Mesendoderm (in vitro differentiated cells): ENCODE results near the gene C5orf15.

Source experiments
- DNase-seq: peaks from one replicate; pipeline ENCODE4 v3.0.0; 2013
- H2AK5ac ChIP-seq: 2 replicates; pipeline ENCODE4 v1.6.1; 2013; ENCODE audit warnings: low read length, inconsistent platforms
- H2BK120ac ChIP-seq: 2 replicates; pipeline ENCODE4 v1.6.1; 2013; ENCODE audit warnings: low read depth, mild to moderate bottlenecking, low read length, moderate library complexity, mixed read lengths
- H2BK15ac ChIP-seq: replicated peaks from 2 replicates; pipeline ENCODE4 v1.6.1; 2013; ENCODE audit warnings: low read depth, mild to moderate bottlenecking, moderate library complexity
- H2BK5ac ChIP-seq: 2 replicates; pipeline ENCODE4 v1.6.1; 2013; ENCODE audit warnings: low read length, inconsistent platforms
- H3K18ac ChIP-seq: 2 replicates; pipeline ENCODE4 v1.6.1; 2013; ENCODE audit warnings: mild to moderate bottlenecking, low read length, mixed read lengths
- H3K23ac ChIP-seq: one replicate; pipeline ENCODE4 v1.6.1; 2013; ENCODE audit warnings: low read length
- H3K27ac ChIP-seq: 2 replicates; pipeline ENCODE4 v1.5.1; 2013; ENCODE audit warnings: low read depth, mild to moderate bottlenecking, inconsistent platforms, low read length, moderate library complexity
- H3K27me3 ChIP-seq: 2 replicates; pipeline ENCODE4 v1.6.1; 2013; ENCODE audit warnings: low read length, control low read depth, mild to moderate bottlenecking, inconsistent platforms; ENCODE audit not compliant: insufficient read depth, poor library complexity
- H3K36me3 ChIP-seq: 2 replicates; pipeline ENCODE4 v1.6.1; 2013; ENCODE audit warnings: low read length, inconsistent platforms; ENCODE audit not compliant: control insufficient read depth, insufficient read depth
- H3K4ac ChIP-seq: one replicate; pipeline ENCODE4 v1.6.1; 2013; ENCODE audit warnings: low read depth, mild to moderate bottlenecking, low read length, moderate library complexity
- H3K4me1 ChIP-seq: 2 replicates; pipeline ENCODE4 v1.6.1; 2013; ENCODE audit warnings: low read depth, low read length, inconsistent platforms; ENCODE audit not compliant: control insufficient read depth
- H3K4me2 ChIP-seq: 2 replicates; pipeline ENCODE4 v1.6.1; 2013; ENCODE audit warnings: low read length
- H3K4me3 ChIP-seq: 2 replicates; pipeline ENCODE4 v1.5.1; 2013; ENCODE audit warnings: mild to moderate bottlenecking, low read length
- H3K56ac ChIP-seq: one replicate; pipeline ENCODE4 v1.6.1; 2013; ENCODE audit warnings: low read length
- H3K79me1 ChIP-seq: 2 replicates; pipeline ENCODE4 v1.6.1; 2013; ENCODE audit warnings: low read length, inconsistent platforms
- H3K79me2 ChIP-seq: 2 replicates; pipeline ENCODE4 v1.6.1; 2013; ENCODE audit warnings: mild to moderate bottlenecking, low read length; ENCODE audit not compliant: control insufficient read depth, insufficient read depth
- H3K9ac ChIP-seq: 2 replicates; pipeline ENCODE4 v1.6.1; 2013; ENCODE audit warnings: low read length, inconsistent platforms
- H4K5ac ChIP-seq: one replicate; pipeline ENCODE4 v1.6.1; 2013; ENCODE audit warnings: low read length
- H4K8ac ChIP-seq: one replicate; pipeline ENCODE4 v1.6.1; 2013; ENCODE audit warnings: low read depth, mild to moderate bottlenecking, control low read depth, low read length, moderate library complexity
- WGBS: extraction: QIAGEN DNeasy Blood & Tissue Kit; methylation state at CpG from one replicate; pipeline ENCODE4 v1.1.7; 2013; ENCODE audit warnings: low lambda C conversion rate, missing lambda C conversion rate; ENCODE audit not compliant: insufficient coverage; ENCODE audit errors: extremely low coverage; 5-methylcytosine and 5-hydroxymethylcytosine counted together

Gene C5orf15

GRCh38 chr5:133943475-133943817 lies 25.0 kb downstream of the C5orf15 start:
- Histone ChIP-seq H3K36me3 (no peaks in the 10 kb centered on the region), H3K4me1 (peaks cover 4% of the 10 kb centered on the region), H2BK5ac (no peak overlapping the region), H3K18ac (no peak overlapping the region), H3K56ac (no peak overlapping the region), H3K4me3 (no peak overlapping the region), H3K4ac (no peak overlapping the region), H3K27me3 (no peaks in the 10 kb centered on the region), H2BK120ac (no peak overlapping the region), H4K8ac (no peak overlapping the region), H3K79me2 (no peaks in the 10 kb centered on the region), H3K4me2 (no peak overlapping the region), H2AK5ac (no peak overlapping the region), H2BK15ac (no peak overlapping the region), H3K23ac (no peak overlapping the region), H3K27ac (no peak overlapping the region), H3K9ac (no peak overlapping the region), H3K79me1 (no peaks in the 10 kb centered on the region), H4K5ac (no peak overlapping the region)
- no peak for DNase-seq
- no CpG with 5 or more reads among the region's 7 CpGs for WGBS

DNA sequence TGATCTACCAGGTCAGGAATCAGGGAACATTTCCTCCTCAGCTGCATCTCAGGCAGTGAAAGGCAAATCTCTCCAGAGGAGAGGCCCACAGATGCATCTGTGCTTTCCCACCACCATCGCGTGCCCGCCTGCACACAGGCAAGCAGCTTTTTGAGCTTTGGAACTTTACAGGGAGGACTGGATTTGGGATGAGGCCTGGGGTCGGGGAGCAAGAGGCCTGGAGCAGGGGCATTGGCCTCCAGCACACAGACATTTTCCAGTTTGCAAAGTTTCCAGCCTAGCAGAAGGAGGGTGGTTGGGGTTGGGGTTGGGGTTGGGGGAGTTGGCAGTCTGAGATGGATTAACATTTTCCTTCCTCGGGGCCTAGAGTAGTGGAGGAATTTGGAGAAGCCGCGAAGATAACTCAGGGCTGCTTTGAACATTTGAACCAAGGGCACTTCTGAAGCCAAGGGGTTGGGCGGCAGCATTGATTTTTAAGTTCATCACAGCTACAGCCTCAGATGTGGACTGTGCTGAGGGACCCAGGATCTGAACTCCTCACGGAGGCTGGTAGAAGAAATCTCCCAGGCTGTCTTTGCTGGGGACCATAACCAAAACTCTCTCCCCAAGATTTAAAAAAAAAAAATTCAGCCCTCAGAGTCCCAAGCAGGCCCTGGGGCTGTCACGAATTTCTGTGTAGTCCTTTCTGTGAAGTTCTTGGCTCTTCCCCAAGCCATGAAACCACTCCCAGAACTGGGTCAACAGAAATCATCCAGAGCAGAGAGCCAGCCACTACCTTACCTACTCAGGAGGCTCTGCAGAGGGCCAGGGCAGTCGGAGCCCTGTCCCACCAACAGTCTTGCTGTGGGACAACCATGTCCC lies 25.6 kb downstream of the C5orf15 start:
- no peak overlapping the region for H3K4me2 ChIP-seq
- H3K9ac ChIP-seq: no peak overlapping the region
- H3K4me3 ChIP-seq: no peak overlapping the region
- H2BK15ac ChIP-seq: no peak overlapping the region
- H2BK5ac ChIP-seq: no peak overlapping the region
- no peak for DNase-seq
- H3K4me1 ChIP-seq: peaks cover 5% of the 10 kb centered on the region
- no peaks in the 10 kb centered on the region for H3K27me3 ChIP-seq
- no peak overlapping the region for H2AK5ac ChIP-seq
- no peak overlapping the region for H3K18ac ChIP-seq
- no peaks in the 10 kb centered on the region for H3K36me3 ChIP-seq
- no peak overlapping the region for H3K23ac ChIP-seq
- peak overlapping the region; percentile 15 for H3K56ac ChIP-seq
- no peak overlapping the region for H3K27ac ChIP-seq
- no peak overlapping the region for H4K8ac ChIP-seq
- H3K79me2 ChIP-seq: no peaks in the 10 kb centered on the region
- H3K79me1 ChIP-seq: no peaks in the 10 kb centered on the region
- no CpG with 5 or more reads among the region's 11 CpGs for WGBS
- no peak overlapping the region for H2BK120ac ChIP-seq
- H4K5ac ChIP-seq: no peak overlapping the region
- H3K4ac ChIP-seq: no peak overlapping the region

GRCh38 chr5:133941456-133942196 lies 26.8 kb downstream of the C5orf15 start:
- Histone ChIP-seq H3K4me2 (no peak overlapping the region), H4K5ac (no peak overlapping the region), H2BK15ac (no peak overlapping the region), H2AK5ac (no peak overlapping the region), H3K18ac (no peak overlapping the region), H3K36me3 (no peaks in the 10 kb centered on the region), H3K23ac (no peak overlapping the region), H3K4me3 (no peak overlapping the region), H3K27me3 (no peaks in the 10 kb centered on the region), H3K4me1 (peaks cover 5% of the 10 kb centered on the region), H3K9ac (no peak overlapping the region), H3K79me1 (no peaks in the 10 kb centered on the region), H2BK5ac (no peak overlapping the region), H2BK120ac (no peak overlapping the region), H3K56ac (no peak overlapping the region), H3K4ac (no peak overlapping the region), H3K79me2 (no peaks in the 10 kb centered on the region), H3K27ac (no peak overlapping the region), H4K8ac (no peak overlapping the region)
- no CpG with 5 or more reads among the region's 8 CpGs for WGBS
- DNase-seq: no peak

GRCh38 chr5:133939668-133940067 lies 28.8 kb downstream of the C5orf15 start:
- no peak overlapping the region for H3K9ac ChIP-seq
- H3K27me3 ChIP-seq: no peaks in the 10 kb centered on the region
- peak; percentile 29 for DNase-seq
- H2BK5ac ChIP-seq: no peak overlapping the region
- no peak overlapping the region for H2AK5ac ChIP-seq
- no peak overlapping the region for H3K18ac ChIP-seq
- peaks cover 5% of the 10 kb centered on the region for H3K4me1 ChIP-seq
- no peak overlapping the region for H3K4me3 ChIP-seq
- H3K79me2 ChIP-seq: no peaks in the 10 kb centered on the region
- H4K8ac ChIP-seq: no peak overlapping the region
- no peaks in the 10 kb centered on the region for H3K79me1 ChIP-seq
- no CpG with 5 or more reads among the region's 3 CpGs for WGBS
- no peak overlapping the region for H3K27ac ChIP-seq
- no peak overlapping the region for H3K4ac ChIP-seq
- H3K56ac ChIP-seq: no peak overlapping the region
- no peak overlapping the region for H3K23ac ChIP-seq
- H2BK15ac ChIP-seq: no peak overlapping the region
- no peak overlapping the region for H2BK120ac ChIP-seq
- no peaks in the 10 kb centered on the region for H3K36me3 ChIP-seq
- no peak overlapping the region for H3K4me2 ChIP-seq
- H4K5ac ChIP-seq: no peak overlapping the region

GRCh38 chr5:133938929-133939328 lies 29.5 kb downstream of the C5orf15 start:
- no peak overlapping the region for H2BK120ac ChIP-seq
- no peak for DNase-seq
- no CpG with 5 or more reads among the region's 3 CpGs for WGBS
- no peak overlapping the region for H2AK5ac ChIP-seq
- no peak overlapping the region for H3K9ac ChIP-seq
- H3K79me2 ChIP-seq: no peaks in the 10 kb centered on the region
- H3K4me2 ChIP-seq: no peak overlapping the region
- no peak overlapping the region for H3K4ac ChIP-seq
- no peak overlapping the region for H3K18ac ChIP-seq
- no peak overlapping the region for H3K23ac ChIP-seq
- H3K36me3 ChIP-seq: no peaks in the 10 kb centered on the region
- H3K79me1 ChIP-seq: no peaks in the 10 kb centered on the region
- no peaks in the 10 kb centered on the region for H3K27me3 ChIP-seq
- no peak overlapping the region for H4K5ac ChIP-seq
- H2BK5ac ChIP-seq: no peak overlapping the region
- no peak overlapping the region for H4K8ac ChIP-seq
- no peak overlapping the region for H3K27ac ChIP-seq
- H3K4me3 ChIP-seq: no peak overlapping the region
- H2BK15ac ChIP-seq: no peak overlapping the region
- peaks cover 5% of the 10 kb centered on the region for H3K4me1 ChIP-seq
- H3K56ac ChIP-seq: no peak overlapping the region
